Measurements from ENCODE around the gene SPO11.

DNA sequence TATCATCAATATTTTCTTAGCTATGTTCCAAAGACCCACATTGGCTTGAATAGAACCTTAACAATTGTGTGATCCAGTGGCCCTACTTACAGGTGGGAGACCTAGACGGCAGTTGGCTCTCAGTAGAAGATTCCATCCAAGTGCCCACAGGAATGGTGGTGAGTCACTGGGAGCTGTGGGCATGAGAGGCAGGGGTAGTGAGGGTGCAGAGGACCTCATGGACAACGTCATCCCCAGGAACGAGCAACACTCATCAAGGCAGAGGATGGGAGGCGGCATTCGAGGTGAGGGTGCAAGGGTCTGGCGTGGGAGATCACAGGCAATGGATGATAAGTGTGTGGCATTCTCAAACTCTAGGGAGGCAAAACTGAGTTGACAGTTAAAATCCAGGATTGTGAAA, 17.5 kb upstream of the SPO11 start:
- TF ChIP-seq, protein P1, sequence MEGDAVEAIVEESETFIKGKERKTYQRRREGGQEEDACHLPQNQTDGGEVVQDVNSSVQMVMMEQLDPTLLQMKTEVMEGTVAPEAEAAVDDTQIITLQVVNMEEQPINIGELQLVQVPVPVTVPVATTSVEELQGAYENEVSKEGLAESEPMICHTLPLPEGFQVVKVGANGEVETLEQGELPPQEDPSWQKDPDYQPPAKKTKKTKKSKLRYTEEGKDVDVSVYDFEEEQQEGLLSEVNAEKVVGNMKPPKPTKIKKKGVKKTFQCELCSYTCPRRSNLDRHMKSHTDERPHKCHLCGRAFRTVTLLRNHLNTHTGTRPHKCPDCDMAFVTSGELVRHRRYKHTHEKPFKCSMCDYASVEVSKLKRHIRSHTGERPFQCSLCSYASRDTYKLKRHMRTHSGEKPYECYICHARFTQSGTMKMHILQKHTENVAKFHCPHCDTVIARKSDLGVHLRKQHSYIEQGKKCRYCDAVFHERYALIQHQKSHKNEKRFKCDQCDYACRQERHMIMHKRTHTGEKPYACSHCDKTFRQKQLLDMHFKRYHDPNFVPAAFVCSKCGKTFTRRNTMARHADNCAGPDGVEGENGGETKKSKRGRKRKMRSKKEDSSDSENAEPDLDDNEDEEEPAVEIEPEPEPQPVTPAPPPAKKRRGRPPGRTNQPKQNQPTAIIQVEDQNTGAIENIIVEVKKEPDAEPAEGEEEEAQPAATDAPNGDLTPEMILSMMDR (IDR thresholded peaks at IDR 0.05), result no peak
- TF ChIP-seq POLR2A (IDR thresholded peaks at IDR 0.05) (no peak), EP300 (IDR thresholded peaks at IDR 0.05) (no peak)
